BJ (cell line): Measurements from ENCODE around the gene ALX4. TPM values are rescaled to one million over a fixed set of nuclear protein-coding genes. Genes with fewer than 3 reads are reported as not detected.

Experiments
- CTCF ChIA-PET: fragments of 350-600 bp; formaldehyde crosslinking; extraction: SDS; loops from one replicate; lab custom pipeline; 2021; ENCODE audit warnings: antibody characterized with exemption, inconsistent platforms; lab: Yijun Ruan, JAX
- POLR2A ChIA-PET: fragments of 300-600 bp; sonication (Branson Sonifier 250); formaldehyde crosslinking; extraction: SDS; loops from one replicate; lab custom pipeline; 2021; ENCODE audit warnings: antibody characterized with exemption; lab: Charles Lee
- DNase-seq: peaks from one replicate; pipeline ENCODE4 v3.0.0-alpha.2; 2011; ENCODE audit warnings: low read depth
- H3K27me3 ChIP-seq: 2 replicates; pipeline ENCODE4 v1.6.0; 2011; ENCODE audit warnings: low read length; ENCODE audit not compliant: control insufficient read depth, insufficient read depth
- H3K36me3 ChIP-seq: 2 replicates; pipeline ENCODE4 v1.5.1; 2011; ENCODE audit warnings: low read length; ENCODE audit not compliant: control insufficient read depth, insufficient read depth
- H3K4me3 ChIP-seq: 2 replicates; pipeline ENCODE4 v1.5.1; 2011; ENCODE audit warnings: low read depth, mild to moderate bottlenecking, control low read depth, low read length
- polyA plus RNA-seq: library from polyadenylated mRNA; depleted of rRNA; stranded (reverse); fragments of >200 nt; gene quantifications from 2 replicates; pipeline ENCODE4 v1.2.3, GENCODE V29; 2011
- TF ChIP-seq, protein P1 (sequence below): IDR thresholded peaks from 2 replicates; pipeline ENCODE4 v1.5.1; 2011; ENCODE audit warnings: low read depth, mild to moderate bottlenecking, control low read depth, inconsistent platforms, low read length, moderate library complexity; ENCODE audit not compliant: insufficient read depth

The ALX4 gene
- polyA plus RNA-seq, 1 experiment = 2.2 TPM

DNA sequence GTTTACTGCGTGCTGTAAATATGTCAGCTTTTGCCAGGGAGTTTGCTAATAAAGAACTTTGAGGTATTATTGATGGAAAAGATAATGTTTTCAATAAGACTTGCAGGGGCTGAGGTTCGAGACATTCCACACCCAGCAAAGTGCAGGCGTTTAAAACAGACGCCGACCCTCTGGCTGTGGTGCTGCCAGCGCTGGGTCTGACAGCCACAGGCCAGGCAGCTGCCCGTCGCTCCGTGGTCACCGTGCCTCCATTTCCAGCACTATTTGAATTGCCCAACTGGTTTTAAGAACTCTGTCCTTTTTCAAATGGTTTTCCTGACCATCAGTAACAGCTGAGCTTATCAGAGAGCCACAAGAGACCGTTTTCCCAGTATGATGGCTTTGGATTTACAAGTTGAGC, 28.1 kb upstream of the ALX4 start:
- peaks cover 13% of the 10 kb centered on the region for H3K27me3 ChIP-seq
- H3K36me3 ChIP-seq = no peaks in the 10 kb centered on the region
- ChIA-PET CTCF (interaction anchor here (1.3 kb wide), 1 partner anchor 9 kb away, joined by 3 read pairs; no protein-coding TSS in a partner anchor), POLR2A (no interaction called here)
- H3K4me3 ChIP-seq = no peak overlapping the region
- TF ChIP-seq, protein P1, sequence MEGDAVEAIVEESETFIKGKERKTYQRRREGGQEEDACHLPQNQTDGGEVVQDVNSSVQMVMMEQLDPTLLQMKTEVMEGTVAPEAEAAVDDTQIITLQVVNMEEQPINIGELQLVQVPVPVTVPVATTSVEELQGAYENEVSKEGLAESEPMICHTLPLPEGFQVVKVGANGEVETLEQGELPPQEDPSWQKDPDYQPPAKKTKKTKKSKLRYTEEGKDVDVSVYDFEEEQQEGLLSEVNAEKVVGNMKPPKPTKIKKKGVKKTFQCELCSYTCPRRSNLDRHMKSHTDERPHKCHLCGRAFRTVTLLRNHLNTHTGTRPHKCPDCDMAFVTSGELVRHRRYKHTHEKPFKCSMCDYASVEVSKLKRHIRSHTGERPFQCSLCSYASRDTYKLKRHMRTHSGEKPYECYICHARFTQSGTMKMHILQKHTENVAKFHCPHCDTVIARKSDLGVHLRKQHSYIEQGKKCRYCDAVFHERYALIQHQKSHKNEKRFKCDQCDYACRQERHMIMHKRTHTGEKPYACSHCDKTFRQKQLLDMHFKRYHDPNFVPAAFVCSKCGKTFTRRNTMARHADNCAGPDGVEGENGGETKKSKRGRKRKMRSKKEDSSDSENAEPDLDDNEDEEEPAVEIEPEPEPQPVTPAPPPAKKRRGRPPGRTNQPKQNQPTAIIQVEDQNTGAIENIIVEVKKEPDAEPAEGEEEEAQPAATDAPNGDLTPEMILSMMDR = no peak
- no peak for DNase-seq

DNA sequence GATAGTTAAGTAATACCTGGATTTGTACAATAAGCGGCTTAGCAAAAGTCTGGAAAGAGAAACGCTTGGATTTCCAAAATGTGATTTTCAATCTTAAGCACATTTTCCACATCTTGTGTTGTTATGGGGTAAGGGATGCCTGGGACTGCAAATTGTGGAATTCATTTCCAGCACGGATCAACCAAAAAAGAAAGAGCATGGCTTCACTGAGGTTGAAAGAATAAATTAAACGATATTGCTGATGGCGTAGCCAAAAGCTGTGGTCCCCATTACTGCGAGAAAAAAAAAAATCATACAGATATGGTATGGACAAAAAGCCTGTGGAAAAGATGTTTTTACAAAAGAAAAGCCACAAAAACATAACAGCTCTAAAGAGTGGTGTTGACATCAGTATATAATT, 26.0 kb upstream of the ALX4 start:
- POLR2A ChIA-PET = no interaction called here
- H3K27me3 ChIP-seq = peaks cover 13% of the 10 kb centered on the region

DNA sequence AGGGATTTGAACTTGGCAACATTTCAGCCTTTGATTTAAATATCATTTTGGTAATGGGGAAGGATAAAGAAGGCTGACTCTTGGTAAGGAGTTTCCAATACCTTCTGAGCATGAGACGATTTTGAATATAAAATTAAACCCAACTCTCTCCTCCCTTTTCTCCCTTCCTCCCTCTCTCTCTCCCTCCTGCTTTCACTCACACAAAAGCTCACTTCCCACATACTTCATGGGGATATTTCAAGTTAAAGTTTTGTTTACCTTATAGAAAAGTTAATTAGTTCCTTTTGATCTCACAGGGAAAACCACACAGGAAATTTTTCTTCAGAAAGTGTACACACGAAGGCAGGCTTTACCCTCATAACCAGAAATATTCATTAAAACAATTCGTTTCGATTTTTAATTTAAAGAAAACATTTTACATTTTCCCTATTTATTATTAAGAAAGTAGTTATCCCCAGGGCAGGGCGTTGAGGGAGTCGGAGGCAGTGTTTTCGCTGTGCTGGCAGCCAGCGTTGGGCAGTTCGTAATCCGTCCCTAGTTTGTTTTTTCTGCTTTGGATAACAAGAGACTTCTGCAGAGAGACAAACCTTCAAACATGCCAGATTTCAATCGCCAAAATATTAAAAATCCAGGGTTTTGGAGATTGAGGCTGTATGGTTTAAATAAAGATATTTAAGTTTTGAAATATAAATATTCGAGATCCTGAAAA, 25.3 kb upstream of the ALX4 start:
- H3K36me3 ChIP-seq = no peaks in the 10 kb centered on the region
- ChIA-PET CTCF (interaction anchor here (1.5 kb wide), 1 partner anchor 49 kb away, joined by 4 read pairs; no protein-coding TSS in a partner anchor), POLR2A (no interaction called here)
- peaks cover 13% of the 10 kb centered on the region for H3K27me3 ChIP-seq
- TF ChIP-seq, protein P1 = no peak
- no peak for DNase-seq
- no peak overlapping the region for H3K4me3 ChIP-seq

More for the DNA sequence above, 26.0 kb upstream of the ALX4 start:
- Histone ChIP-seq H3K4me3 (no peak overlapping the region), H3K36me3 (no peaks in the 10 kb centered on the region)
- TF ChIP-seq, protein P1 = no peak
- CTCF ChIA-PET = no interaction called here
- no peak for DNase-seq

DNA sequence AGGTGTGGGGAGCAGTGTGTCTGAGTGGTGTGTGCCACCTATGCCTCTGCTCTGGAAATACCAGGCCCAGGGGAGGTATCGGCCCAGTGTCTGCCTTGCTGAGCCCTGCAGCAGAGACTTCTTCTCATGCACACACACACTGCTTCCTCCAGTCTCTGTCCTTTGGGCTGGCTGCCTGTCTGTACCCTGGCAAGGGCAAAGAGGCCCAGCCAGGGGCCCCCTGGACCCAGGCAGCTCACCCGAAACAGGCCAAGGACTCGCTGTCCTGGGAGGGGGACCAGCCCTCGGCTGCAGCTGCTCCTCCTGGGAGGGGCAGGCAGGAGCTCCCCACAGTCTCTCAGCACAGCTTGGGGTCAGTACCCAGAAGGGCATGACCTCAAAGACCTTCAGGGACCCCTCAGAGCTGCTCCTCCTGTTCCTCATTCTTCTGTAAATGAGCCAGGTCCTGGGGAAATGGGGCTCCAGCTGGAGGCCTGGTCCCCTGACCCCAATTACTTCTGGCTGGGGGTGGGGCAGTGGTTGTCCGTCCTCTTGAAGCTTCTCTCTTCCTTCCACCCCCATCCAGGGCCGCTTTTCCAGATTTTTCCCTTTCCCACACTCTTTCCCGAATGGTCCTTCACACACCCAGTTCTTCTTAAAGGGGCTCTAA, 24.5 kb upstream of the ALX4 start:
- Histone ChIP-seq H3K4me3 (no peak overlapping the region), H3K27me3 (peaks cover 14% of the 10 kb centered on the region), H3K36me3 (no peaks in the 10 kb centered on the region)
- TF ChIP-seq, protein P1 = no peak
- ChIA-PET POLR2A (no interaction called here), CTCF (interaction anchor here (1.5 kb wide), 1 partner anchor 49 kb away, joined by 4 read pairs; no protein-coding TSS in a partner anchor)
- DNase-seq = no peak
